Measurements from ENCODE around the gene PTCD2.
"Not testable (repeated sequence)": the region's sequence is repeated elsewhere in the genome, so short reads cannot be mapped to it uniquely, and the experiment has no call there.

Gene PTCD2

DNA sequence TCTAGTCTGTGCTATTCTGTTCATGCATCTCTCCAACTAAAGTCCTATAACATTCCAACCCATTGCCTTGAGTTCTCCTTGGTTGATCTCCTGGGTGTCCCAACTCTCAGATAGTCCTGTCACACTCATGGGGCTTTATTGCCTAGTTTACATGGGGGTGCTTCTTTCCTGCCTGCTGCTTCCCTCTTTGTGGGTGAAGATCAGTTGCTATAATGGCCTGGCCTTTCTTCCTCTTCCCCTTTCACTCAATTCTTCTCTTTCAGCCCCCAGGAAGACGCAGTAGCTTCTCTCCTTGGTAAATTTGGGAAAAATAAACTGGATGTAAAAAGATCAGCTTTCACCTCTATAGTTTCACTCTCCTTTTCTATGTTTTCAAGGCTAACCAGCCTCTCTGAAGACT, 66.5 kb downstream of the PTCD2 start:
- DNase-seq: no peak

DNA sequence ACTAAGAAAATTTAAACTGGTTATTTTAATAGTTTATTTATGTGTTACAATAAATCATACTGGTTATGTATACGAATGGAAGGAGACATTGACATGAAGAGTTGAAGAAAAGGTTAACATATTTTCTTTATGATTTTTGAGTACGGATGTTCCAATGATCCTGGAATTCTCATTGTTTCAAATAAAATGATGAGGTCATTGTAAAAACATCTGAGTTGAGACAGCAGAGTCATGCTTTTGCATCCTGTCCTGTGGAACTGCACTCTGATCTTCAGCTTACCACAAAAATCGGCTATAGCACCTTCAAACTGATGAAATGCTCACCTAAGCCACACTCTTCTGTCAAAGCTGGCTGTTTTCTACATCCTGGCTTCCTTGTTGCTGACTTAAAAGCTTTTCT, 67.8 kb downstream of the PTCD2 start:
- DNase-seq: no peak

DNA sequence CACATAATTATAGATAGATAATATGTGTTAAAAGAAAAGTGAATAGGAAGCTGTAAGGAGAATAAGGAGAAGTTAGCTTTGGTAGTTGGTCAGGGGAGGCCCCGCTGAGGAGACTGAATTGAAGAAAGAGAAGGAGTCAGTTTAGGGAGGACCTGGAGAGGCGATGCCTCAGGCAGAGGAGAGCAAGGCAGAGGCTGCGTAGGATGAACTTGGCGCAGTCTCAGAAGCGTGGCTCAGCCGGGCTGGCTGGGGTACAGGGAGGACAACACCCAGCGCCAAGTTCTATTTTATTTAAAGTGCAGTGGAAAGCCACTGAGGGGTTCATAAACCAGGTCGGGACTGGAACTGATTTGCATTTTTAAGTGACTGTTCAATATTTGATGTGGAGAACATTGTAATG, 68.5 kb downstream of the PTCD2 start:
- DNase-seq: no peak

DNA sequence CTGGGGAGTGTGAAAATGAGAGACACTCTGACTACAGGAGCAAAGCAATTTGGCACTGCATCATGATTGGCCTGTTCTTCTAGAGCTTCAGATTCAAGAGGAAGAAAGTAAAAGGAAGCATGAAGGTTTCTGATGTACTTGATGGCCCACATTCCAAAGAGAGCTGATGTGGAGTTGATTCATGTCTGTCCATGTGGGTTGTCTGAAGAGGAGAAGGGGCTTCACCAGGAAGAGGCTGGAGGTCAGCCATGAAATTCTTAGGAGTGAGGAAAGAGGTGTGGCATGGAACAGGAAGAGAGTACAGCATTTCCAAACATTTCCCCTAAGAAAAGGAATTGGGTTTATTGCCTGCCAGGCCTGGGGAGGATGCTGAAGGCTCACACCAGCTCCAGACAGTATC, 70.7 kb downstream of the PTCD2 start:
- DNase-seq: no peak

DNA sequence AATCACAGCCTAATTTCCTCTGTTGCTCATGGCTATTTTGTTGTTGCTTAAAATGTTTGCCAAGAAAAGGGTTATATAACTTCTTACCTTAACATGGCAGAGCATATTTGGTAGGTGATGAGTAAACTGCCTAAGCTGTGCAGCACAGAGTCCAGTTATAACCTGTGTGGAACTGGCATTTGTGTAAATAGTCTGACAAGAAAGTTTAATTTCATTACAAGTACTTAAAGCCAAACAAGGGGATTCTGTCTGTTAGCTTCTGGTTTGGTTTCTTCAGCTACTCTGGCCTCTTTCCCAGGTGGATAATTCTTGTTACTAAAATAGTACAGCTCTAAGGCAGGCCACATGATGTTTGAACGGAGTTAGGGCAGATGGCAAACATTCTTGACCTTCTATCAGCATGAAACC, 72.2 kb downstream of the PTCD2 start:
- no peak for DNase-seq

GRCh38 chr5:72393052-72393451, 72.9 kb downstream of the PTCD2 start:
- DNase-seq: no peak

DNA sequence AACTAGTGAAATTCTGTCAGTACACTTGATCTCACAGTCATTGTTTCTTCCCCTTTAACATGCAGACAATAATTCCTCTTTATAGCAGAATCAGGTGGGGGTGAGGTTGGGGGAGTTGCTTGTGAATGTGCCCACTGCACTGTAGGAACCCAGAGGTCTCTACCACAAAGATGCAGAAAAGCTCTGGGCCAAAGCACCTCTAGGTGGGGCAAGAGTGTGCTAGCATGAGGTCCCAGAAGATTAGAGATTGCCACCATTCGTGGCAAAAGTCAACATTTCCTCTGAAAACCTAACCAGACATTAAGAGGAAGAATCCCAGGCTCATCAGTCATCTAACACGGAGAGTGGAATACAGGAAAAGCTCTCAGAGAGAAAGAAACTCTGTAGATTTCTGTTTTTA, 74.5 kb downstream of the PTCD2 start:
- no peak for DNase-seq

DNA sequence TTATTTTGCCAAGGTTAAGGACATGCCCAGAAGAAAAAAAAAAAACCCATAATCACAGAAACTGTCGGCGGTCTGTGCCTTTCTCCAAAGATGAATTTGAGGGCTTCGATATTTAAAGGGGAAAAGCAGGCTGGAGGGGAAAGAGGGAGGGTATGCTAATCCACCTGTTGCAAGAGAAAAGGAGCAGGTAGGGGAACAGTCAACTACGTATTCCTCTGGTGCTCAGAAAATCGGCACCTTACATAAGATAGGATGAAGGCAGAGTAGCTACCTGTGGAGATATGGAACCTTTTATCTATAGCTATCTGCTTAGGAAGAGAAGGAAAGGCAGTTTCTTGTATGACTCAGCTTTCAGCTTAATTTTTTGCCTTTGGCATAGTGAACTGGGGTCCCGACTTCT, 77.7 kb downstream of the PTCD2 start:
- DNase-seq: no peak

DNA sequence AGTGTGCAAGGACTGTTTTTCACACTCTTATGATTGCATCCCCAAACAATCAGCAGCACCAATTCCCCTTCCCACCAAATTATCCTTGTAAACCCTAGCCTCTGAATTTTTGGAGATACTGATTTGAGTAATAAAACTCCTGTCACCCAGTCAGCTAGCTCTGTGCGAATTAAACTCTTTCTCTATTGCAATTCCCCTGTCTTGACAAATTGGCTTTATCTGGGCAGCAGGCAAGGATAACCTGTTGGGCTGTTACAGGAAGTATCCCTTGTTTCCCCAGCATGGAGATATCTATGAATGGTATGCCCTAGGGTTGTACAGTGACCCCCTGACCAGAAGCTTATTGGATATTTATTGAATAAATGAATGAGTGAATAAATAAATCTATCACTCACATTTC, 80.8 kb downstream of the PTCD2 start:
- DNase-seq: no peak

GRCh38 chr5:72402381-72402890, 82.3 kb downstream of the PTCD2 start:
- DNase-seq: no peak

DNA sequence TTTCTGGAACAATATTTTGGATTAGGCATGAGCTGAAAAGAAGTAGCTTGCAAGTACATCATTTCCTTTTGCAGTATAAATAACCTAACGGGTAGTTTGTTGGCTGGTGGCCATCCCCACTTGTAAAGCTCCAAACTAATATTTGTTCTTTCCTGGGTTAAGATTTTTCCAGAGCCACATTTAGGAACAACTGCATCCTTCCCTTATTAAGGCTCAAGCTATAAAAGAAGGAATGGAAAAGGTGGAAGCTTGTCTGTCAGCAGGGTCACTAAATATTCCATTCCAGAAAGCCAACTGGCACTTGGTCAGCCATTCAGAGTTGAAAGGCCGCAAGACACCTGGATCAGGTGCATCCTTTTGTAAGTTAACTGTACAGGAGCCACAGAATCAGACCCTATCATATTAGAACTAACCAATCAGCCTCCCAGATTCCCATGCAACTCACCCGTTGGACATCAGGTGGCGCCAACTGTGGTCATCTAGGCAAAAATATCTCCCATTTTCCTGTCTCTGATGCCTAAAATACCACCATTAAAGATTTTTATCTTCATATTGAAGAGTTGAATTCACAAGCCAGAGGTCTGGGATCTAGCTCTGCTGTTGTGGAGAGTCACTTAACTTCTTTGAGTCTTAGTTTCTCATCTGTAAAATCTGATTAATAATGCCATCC, 82.9 kb downstream of the PTCD2 start:
- DNase-seq: no peak

DNA sequence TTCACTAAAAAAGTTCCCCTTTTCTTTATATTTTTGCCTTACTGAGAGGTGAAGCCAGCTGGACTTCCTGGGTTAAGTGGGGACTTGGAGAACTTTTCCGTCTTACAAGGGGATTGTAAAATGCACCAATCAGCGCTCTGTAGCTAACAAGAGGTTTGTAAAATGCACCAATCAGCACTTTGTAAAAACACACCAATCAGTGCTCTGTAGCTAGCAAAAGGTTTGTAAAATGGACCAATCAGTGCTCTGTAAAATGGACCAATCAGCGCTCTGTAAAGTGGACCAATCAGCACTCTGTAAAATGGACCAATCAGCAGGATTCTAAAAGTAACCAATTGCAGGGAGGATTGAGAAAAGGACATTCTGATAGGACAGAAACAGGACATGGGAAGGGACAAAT, 84.6 kb downstream of the PTCD2 start:
- DNase-seq: not testable (repeated sequence)

- DNase-seq: no peak
These were observed 86.9 kb downstream of the PTCD2 start for GRCh38 chr5:72407078-72407477.

GRCh38 chr5:72407541-72407940, 87.4 kb downstream of the PTCD2 start:
- DNase-seq: no peak

GRCh38 chr5:72408127-72408526, 88.0 kb downstream of the PTCD2 start:
- no peak for DNase-seq

DNA sequence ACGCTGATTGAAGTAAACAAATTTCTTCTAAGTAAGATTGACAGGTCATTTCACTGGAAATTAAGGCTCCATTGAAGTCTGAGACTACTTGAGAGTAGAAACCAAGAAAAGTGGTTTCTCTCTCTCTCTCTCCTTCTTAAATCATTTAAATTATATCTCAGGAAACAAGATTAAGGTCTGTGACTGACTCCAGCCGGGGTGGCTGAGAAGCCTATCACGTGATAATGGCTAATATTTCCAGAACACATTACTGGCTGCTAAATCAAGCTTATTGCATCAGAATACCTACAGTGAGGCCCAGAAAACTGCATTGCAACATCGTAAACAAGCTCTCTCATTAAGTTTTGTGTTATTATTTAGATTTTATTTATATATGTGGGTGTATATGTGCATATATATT, 88.4 kb downstream of the PTCD2 start:
- DNase-seq: no peak

- DNase-seq: no peak
These were observed 90.6 kb downstream of the PTCD2 start for GRCh38 chr5:72410688-72411295.

DNA sequence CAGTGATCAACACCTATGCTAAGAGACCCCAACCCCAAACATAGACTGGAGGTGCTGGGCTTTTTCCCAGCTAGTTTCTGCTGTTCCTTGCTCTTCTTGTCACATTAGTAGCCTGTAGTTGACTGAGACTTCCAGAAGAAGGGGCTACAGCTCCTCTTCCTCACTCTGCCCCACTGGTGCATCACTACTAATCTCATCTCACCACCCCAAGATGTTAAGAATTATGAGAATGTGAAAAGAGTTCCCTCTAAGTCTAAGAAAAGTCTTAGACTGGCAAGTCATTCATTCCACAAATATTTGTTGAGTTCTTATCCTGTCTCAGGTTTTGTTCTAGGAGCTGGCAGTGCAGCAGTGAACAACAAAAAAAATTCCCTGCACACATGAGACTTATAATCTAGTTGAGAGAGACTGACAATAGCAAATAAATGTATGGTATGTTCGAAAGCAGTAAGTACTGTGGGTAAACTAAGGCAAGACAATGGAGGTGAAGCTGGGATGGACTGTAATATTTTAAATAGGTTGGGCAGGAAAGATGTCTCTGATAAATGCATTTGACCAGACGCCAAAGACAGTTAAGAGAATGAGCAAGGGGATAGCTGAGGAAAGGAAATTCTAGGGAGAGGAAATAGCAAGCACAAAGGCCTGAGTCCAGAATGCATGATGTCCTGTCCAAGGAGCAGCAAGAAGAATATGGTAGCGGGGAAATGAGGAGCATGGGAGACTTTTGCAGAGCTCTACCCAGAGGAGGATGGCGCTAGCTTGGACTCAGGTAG, 92.3 kb downstream of the PTCD2 start:
- DNase-seq: no peak

DNA sequence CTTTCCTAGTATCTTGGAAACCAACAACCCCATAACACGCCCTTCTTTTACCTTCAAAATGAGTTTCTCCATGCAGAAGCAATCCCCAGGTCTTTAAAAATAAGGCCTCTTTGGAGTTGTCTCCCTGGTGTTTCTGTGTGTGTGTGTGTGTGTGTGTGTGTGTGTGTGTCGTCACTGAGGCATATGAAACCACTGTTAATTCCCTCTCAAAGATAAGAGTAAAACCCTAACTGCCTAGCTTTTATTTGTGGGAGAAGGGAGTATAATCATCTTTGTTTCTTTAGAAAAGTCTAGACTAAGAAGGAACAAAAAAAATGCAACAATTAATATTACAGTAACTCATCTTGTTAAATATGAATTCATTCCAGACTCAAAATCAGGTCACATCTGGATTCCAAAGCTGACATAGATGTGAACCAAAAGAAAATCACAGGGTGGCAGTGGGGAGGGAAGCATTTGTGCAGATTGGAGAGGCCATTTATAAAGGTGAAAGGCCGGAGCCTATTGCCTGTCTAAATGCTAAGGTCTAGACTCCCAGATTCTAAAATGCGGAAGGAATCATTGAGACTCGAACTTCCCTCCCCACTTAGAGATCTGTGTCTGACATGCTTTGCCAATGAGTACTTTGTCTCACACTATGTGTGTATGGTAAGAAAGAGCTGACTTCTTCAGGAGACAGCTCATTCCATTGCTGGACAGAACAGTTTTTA, 95.6 kb downstream of the PTCD2 start:
- no peak for DNase-seq

DNA sequence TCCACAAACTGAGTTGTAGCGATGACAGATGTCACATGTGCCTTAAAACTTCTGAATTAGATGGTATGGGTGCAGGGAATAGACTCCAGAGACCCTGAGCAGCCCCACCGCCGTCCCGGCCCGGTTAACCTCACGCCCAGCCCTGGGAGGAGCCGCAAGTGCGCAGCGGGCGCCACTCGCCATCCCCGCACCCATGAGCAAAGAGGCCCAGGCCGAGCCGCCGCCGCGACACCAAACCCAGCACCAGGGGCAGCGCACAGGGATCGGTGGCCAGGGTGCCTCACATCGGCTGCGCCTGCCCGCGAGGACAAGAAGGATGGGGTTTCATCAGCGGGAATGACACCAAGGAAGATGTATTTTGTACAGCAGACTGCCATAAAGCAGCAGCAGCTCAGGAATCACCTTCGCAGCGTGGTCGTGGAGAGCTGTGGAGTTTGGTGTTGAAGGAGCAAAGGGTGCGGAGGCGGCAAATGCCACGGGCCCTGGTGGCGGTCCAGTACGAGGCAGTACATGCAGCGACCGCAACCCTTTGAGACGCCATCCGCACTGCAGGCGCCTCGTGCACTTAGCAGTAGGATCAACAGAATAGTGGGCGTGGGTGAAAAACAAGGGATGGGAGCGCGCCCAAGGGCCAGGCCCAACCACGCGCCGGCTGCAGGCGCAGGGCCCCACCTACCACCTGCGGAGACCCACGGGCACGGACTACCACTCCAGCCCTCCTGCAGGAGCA, 97.3 kb downstream of the PTCD2 start:
- no peak for DNase-seq

All from CD4-positive, alpha-beta T cell treated with Interleukin-4 for 4 hours (primary cell).